ENCODE measurements around the gene SPSB3.

The SPSB3 gene

DNA sequence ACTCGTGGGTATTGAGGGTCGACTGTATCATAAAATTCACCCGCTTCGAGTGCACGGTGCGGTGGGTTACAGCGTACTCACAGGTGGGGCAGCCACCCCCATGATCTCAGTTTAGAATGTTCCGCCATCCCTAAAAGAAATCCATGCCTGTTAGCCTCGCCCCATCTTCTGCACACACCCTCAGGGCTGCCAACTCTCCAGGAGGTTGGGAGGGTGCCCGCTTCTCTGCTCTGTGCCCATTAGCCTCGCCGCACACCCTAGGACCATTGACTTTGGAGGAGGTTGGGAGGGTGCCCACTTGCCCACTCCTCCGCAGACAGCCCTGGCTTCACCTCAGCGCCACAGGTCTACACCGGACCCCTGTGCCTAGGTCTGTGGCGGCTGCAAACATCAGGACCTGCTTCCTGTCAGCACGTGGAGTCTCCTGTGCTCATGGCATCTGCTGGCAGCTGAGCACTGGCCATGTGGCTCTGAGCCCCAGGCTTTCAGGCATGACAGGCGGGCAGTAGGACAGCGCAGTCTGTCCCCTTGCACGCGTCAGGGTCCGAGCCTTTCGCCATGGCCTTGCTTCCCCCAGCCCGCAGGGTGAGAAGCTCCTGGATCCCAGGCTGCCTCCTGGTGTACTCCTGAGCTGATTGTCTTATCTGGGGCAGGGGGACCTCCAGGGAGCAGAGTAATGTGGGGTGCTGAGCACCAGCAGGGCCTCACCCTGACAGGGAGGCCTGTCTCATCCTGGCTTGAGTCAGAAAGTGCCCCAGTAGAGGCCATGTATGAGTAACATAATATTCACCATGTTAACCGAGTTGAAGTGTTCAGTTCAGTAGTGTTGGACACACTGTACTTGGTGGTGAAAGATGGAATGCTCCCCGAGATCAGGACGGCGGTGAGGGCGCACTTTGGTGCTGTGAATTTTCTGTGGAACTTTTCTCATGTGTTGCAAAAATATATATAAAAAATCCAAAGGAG lies 32.9 kb downstream of the SPSB3 start:
- Histone ChIP-seq H3K4me3 (ENCODE audit: insufficient read depth, low read depth, low read length) (no peak overlapping the region), H3K27me3 (ENCODE audit: control insufficient read depth, insufficient read depth, low read length, poor library complexity, severe bottlenecking) (no peaks in the 10 kb centered on the region), H3K4me1 (ENCODE audit: control insufficient read depth, insufficient read depth, low read length) (no peaks in the 10 kb centered on the region), H3K36me3 (ENCODE audit: control insufficient read depth, insufficient read depth, low read length) (peaks cover 9% of the 10 kb centered on the region), H3K27ac (ENCODE audit: insufficient read depth, low read depth, low read length, poor library complexity, severe bottlenecking) (no peak overlapping the region), H3K9me3 (ENCODE audit: control insufficient read depth, low read length) (no peaks in the 10 kb centered on the region)
- 96 to 97% methylated on average over 26 to 29 of the region's 29 CpGs for WGBS, 2 experiments

DNA sequence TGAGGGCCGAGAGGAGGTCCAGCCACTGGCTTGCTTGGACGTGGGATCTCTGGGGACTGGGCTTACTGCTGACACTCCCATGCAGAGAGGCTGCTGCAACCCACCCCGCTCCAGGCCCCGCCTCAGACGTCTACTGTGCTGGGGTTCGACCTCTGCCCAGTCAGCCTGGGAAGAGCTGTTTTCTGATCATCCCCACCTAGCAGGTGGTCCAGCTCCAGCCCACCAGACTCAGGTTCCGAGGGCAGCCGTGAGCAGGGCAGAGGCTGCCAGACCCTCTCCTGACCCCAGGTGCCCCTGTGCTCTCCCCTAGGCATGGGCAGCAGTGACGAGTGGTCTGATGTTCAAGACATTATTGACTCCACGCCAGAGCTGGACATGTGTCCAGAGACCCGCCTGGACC lies 34.4 kb downstream of the SPSB3 start:
- H3K4me1 ChIP-seq (ENCODE audit: control insufficient read depth, insufficient read depth, low read length): no peaks in the 10 kb centered on the region
- H3K27ac ChIP-seq (ENCODE audit: insufficient read depth, low read depth, low read length, poor library complexity, severe bottlenecking): no peak overlapping the region
- H3K9me3 ChIP-seq (ENCODE audit: control insufficient read depth, low read length): no peaks in the 10 kb centered on the region
- H3K36me3 ChIP-seq (ENCODE audit: control insufficient read depth, insufficient read depth, low read length): peaks cover 9% of the 10 kb centered on the region
- no peaks in the 10 kb centered on the region for H3K27me3 ChIP-seq (ENCODE audit: control insufficient read depth, insufficient read depth, low read length, poor library complexity, severe bottlenecking)
- WGBS, 2 experiments: 95% methylated on average over 11 of the region's 11 CpGs
- H3K4me3 ChIP-seq (ENCODE audit: insufficient read depth, low read depth, low read length): no peak overlapping the region

DNA sequence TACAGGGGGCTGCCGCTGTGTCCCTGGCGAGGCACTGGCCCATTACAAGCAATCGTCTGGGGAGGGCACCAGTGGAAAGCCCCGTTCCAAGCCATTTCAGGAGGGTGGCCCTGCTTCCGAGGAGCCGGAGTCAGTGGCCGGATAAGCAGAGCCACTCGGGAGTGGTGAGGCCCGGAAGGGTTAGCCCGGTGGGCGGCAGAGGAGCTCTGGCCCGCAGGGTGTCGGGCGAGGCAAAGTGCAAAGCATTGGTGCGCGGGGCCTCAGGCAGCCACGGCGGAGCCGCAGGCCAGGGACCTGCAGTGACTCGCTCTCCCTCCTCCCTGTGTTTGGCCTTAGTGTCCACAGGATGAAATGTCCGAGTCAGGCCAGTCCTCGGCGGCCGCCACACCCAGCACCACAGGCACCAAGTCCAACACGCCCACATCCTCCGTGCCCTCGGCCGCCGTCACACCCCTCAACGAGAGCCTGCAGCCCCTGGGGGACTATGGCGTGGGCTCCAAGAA lies 35.6 kb downstream of the SPSB3 start:
- H3K4me3 ChIP-seq (ENCODE audit: insufficient read depth, low read depth, low read length): no peak overlapping the region
- H3K36me3 ChIP-seq (ENCODE audit: control insufficient read depth, insufficient read depth, low read length): peaks cover 4% of the 10 kb centered on the region
- H3K9me3 ChIP-seq (ENCODE audit: control insufficient read depth, low read length): no peaks in the 10 kb centered on the region
- H3K27me3 ChIP-seq (ENCODE audit: control insufficient read depth, insufficient read depth, low read length, poor library complexity, severe bottlenecking): no peaks in the 10 kb centered on the region
- peak overlapping the region; percentile 26 for H3K27ac ChIP-seq (ENCODE audit: insufficient read depth, low read depth, low read length, poor library complexity, severe bottlenecking)
- WGBS, 2 experiments: 96% methylated on average over 31 of the region's 31 CpGs
- H3K4me1 ChIP-seq (ENCODE audit: control insufficient read depth, insufficient read depth, low read length): no peaks in the 10 kb centered on the region

DNA sequence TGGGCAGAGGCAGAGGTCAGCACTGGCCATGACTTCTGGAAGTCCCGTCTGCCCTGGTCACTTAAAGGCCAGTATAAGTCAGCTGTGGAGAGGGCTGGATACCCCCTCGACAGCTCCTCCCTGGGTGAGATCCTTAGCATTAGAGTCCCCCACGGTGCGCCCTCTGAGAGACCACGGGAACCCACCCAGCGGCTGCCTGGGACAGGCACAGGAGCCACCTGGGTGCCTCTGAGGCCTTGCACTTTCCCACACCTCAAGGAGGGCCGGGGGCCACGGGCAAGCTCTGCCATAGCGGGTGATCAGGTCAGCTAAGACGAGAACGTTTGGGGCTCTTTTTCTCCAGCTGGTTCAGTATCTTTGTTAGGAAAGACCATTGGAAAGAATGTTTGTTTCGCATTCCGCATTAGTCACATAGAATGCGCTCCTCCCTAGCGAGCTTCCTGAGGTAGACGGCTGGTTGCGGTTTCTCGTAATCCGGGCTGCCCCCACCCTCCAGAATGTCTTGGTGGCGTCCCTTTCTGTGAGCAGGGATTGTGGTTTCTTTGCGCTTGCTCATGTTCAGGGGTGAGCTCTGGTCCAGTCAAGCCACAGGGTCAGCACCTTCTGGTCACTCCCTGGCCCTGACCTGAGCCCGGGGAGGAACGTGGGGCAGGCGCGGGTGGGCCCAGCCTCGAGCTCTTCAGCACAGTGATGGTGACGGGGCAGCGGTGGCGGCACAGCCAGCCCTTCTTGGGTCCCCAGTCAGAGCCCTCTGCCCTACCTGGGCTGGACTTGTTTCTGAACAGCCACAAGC lies 36.3 kb downstream of the SPSB3 start:
- H3K4me1 ChIP-seq (ENCODE audit: control insufficient read depth, insufficient read depth, low read length): no peaks in the 10 kb centered on the region
- no peak overlapping the region for H3K4me3 ChIP-seq (ENCODE audit: insufficient read depth, low read depth, low read length)
- no peaks in the 10 kb centered on the region for H3K27me3 ChIP-seq (ENCODE audit: control insufficient read depth, insufficient read depth, low read length, poor library complexity, severe bottlenecking)
- WGBS, 2 experiments: 93 to 95% methylated on average over 29 of the region's 29 CpGs
- peak overlapping the region; percentile 87 for H3K27ac ChIP-seq (ENCODE audit: insufficient read depth, low read depth, low read length, poor library complexity, severe bottlenecking)
- H3K36me3 ChIP-seq (ENCODE audit: control insufficient read depth, insufficient read depth, low read length): peaks cover 4% of the 10 kb centered on the region
- no peaks in the 10 kb centered on the region for H3K9me3 ChIP-seq (ENCODE audit: control insufficient read depth, low read length)

DNA sequence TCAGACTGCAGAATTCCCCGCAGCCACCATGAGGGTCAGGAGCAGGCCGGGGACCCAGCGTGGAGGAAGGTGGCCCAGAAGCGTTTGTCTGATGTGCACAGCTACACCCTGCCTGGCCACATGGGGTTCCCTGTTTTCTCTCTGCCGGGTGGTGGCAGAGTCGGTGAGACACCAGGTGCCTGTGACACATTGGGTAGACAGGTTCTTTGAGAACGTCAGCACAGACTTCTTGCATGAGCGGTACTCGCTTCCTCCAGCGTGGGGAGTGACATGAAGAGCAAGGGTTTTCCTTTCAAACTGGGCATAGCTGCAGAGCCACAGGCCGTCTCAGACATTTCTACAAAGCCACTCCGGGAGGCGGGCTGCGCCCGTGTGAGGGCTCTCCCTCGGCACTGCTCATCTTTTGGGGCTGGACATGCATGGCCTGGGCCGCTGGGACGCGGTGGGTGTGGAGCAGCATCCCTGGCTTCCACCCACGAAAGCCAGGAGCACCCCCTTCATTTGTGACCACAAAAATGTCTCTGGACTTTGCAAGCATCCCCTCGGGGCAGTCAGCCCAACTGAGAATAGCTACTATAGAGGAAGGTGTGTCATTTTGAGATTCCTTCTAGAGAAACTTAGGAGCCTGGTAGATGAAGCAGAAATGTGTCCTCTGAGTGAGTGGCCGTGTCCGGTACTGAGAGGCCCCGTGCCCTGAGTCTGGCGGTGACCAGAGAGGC lies 37.0 kb downstream of the SPSB3 start:
- Histone ChIP-seq H3K4me3 (ENCODE audit: insufficient read depth, low read depth, low read length) (no peak overlapping the region), H3K36me3 (ENCODE audit: control insufficient read depth, insufficient read depth, low read length) (peaks cover 4% of the 10 kb centered on the region), H3K27ac (ENCODE audit: insufficient read depth, low read depth, low read length, poor library complexity, severe bottlenecking) (peak overlapping the region; percentile 87), H3K27me3 (ENCODE audit: control insufficient read depth, insufficient read depth, low read length, poor library complexity, severe bottlenecking) (no peaks in the 10 kb centered on the region), H3K9me3 (ENCODE audit: control insufficient read depth, low read length) (no peaks in the 10 kb centered on the region), H3K4me1 (ENCODE audit: control insufficient read depth, insufficient read depth, low read length) (no peaks in the 10 kb centered on the region)
- WGBS, 2 experiments: 94 to 95% methylated on average over 25 of the region's 25 CpGs

DNA sequence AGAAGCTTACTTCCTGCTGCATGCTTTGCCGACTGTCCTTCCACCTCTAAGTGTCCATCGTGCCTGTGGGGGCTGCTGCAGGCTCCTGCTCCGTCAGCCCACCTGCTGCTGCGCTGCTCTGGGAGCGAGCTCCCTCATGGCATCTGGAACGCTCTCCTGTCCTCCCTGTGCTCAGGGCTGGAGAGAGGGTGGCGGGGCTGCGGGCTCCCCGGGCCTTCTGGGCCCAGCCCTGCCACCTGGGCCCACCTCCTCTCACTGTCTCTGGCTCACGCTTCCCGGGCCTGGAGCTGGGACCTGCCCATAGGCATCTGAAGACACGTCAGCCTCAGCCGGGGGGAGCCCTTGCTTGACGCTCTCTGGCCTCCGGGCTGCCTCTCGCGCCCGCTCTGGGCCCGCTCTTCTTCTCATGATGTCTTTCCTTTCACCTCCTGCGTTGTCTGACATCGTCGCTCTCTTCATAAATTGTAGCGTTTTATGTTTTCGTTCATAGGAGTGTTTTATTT lies 38.0 kb downstream of the SPSB3 start:
- 92% methylated on average over 20 to 24 of the region's 24 CpGs for WGBS, 2 experiments
- Histone ChIP-seq H3K9me3 (ENCODE audit: control insufficient read depth, low read length) (no peaks in the 10 kb centered on the region), H3K4me3 (ENCODE audit: insufficient read depth, low read depth, low read length) (no peak overlapping the region), H3K27ac (ENCODE audit: insufficient read depth, low read depth, low read length, poor library complexity, severe bottlenecking) (no peak overlapping the region), H3K36me3 (ENCODE audit: control insufficient read depth, insufficient read depth, low read length) (peaks cover 4% of the 10 kb centered on the region), H3K27me3 (ENCODE audit: control insufficient read depth, insufficient read depth, low read length, poor library complexity, severe bottlenecking) (no peaks in the 10 kb centered on the region), H3K4me1 (ENCODE audit: control insufficient read depth, insufficient read depth, low read length) (no peaks in the 10 kb centered on the region)

DNA sequence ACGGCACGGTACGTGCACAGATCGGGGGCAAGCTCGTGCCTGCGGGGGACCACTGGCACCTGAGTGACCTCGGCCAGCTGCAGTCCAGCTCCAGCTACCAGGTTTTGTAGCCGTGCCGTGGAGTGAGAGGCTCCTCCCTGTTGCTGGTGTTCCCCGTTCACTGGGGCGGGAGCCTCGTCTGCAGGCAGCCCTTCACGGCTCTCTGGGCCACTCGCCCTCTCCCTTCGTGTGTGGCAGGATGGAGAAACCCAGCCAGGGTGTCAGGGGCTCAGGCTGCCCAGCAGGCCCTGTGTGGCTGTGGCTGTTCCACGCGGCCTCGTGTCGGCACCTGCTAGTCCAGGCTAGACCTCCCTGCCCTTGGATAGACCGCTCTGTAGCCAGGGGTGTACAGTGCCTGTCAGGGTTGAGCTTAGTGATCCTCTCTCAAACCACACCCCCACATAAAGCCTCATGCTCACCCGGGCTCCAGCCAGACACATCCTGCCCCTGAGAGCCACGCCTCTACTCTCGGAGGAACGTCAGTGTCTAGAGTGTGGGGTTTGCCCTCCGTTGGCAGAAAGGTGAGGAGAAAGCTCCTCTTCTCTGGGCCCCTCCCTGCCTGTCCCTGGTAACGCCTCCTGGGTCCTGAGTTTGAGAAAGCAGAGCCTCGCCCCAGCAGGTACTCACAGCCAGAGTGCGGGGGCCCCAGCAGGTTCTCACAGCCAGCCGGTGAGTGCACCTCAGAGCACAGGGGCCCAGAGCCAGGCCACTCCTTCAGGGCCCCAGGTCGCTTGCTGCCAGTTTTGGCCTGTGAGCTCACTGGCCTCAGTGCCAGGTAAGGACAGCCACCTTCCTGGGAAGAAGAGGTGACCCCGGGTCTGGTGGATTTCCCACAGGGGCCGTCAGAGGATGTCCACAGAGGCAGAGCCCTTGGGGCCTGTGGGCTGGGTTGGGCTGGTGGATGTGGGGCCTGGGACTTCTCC lies 38.7 kb downstream of the SPSB3 start:
- 94 to 95% methylated on average over 32 of the region's 32 CpGs for WGBS, 2 experiments
- Histone ChIP-seq H3K4me3 (ENCODE audit: insufficient read depth, low read depth, low read length) (no peak overlapping the region), H3K9me3 (ENCODE audit: control insufficient read depth, low read length) (no peaks in the 10 kb centered on the region), H3K36me3 (ENCODE audit: control insufficient read depth, insufficient read depth, low read length) (peaks cover 4% of the 10 kb centered on the region), H3K27ac (ENCODE audit: insufficient read depth, low read depth, low read length, poor library complexity, severe bottlenecking) (no peak overlapping the region), H3K27me3 (ENCODE audit: control insufficient read depth, insufficient read depth, low read length, poor library complexity, severe bottlenecking) (no peaks in the 10 kb centered on the region), H3K4me1 (ENCODE audit: control insufficient read depth, insufficient read depth, low read length) (no peaks in the 10 kb centered on the region)

DNA sequence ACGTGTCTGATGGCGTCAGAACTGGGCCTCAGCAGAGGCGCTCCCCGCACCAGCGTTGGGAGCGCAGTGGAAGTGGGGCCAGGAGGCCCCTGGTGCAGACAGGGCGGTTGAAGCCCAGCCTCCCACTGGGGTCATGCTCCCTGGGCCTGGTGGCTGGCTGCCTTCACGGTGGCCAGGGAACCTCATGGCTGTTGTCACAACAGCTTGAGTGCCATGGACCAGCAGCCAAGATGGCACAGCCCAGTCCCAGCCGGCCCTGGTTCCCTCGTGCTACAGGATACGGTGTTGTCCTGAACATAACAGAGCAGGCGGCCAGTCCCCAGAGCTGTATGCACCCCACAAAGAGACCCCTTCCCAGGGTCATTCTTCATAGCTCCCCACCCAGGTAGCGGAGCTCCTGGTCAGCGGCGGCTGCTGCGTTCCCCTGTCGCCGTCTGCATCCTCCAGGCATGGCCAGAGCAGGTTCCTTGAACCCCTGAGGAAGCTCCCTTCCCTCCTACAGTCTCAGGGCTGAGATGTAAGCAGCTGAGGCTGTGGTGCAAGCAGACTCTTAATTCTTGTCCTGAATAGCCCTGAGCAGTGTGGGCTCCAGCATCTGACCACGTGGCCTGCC lies 40.7 kb downstream of the SPSB3 start:
- H3K36me3 ChIP-seq (ENCODE audit: control insufficient read depth, insufficient read depth, low read length): no peaks in the 10 kb centered on the region
- no peaks in the 10 kb centered on the region for H3K4me1 ChIP-seq (ENCODE audit: control insufficient read depth, insufficient read depth, low read length)
- H3K27ac ChIP-seq (ENCODE audit: insufficient read depth, low read depth, low read length, poor library complexity, severe bottlenecking): no peak overlapping the region
- no peaks in the 10 kb centered on the region for H3K27me3 ChIP-seq (ENCODE audit: control insufficient read depth, insufficient read depth, low read length, poor library complexity, severe bottlenecking)
- no peak overlapping the region for H3K4me3 ChIP-seq (ENCODE audit: insufficient read depth, low read depth, low read length)
- WGBS, 2 experiments: 94 to 96% methylated on average over 19 of the region's 19 CpGs
- no peaks in the 10 kb centered on the region for H3K9me3 ChIP-seq (ENCODE audit: control insufficient read depth, low read length)

All from ectodermal cell (in vitro differentiated cells).